ENCODE measurements around the gene DDO.

DDO gene

GRCh38 chr6:110389689-110390382 lies 25.5 kb downstream of the DDO start:
- H3K4me3 ChIP-seq (replicated peaks; ENCODE audit: low read depth, low read length): no peak overlapping the region
- no peak for DNase-seq (ENCODE audit: extremely low read depth, low read depth)
- no peak for TF ChIP-seq CTCF (IDR thresholded peaks at IDR 0.05; ENCODE audit: low read depth, low read length, missing control alignments)

- H3K4me3 ChIP-seq (replicated peaks; ENCODE audit: low read depth, low read length): no peak overlapping the region
- no peak for TF ChIP-seq CTCF (IDR thresholded peaks at IDR 0.05; ENCODE audit: low read depth, low read length, missing control alignments)
- DNase-seq (ENCODE audit: extremely low read depth, low read depth): no peak
These were observed 27.4 kb downstream of the DDO start for GRCh38 chr6:110387986-110388385.

- DNase-seq (ENCODE audit: extremely low read depth, low read depth): no peak
- no peak overlapping the region for H3K4me3 ChIP-seq (replicated peaks; ENCODE audit: low read depth, low read length)
- TF ChIP-seq CTCF (IDR thresholded peaks at IDR 0.05; ENCODE audit: low read depth, low read length, missing control alignments): no peak
These were observed 29.9 kb downstream of the DDO start for GRCh38 chr6:110385458-110385863.

DNA sequence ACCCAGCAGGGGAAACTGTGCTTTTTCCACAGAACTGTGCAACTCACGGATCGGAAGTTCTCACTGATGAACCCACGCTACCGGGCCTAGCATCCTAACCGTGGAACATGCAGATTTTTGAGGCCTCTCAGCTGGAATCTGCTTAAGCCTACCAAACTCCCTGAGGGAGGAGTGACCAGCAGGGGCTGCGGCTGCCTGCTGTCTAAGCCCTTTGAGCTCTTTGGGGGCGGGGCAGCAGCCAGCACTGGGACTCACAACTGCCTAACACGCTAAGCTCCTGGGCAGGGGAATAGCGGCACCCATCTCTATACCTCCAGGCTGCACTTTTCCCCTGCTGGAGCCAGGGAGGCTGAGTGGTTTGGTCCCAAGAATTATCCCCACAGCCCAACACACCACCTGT lies 36.8 kb downstream of the DDO start:
- no peak for DNase-seq (ENCODE audit: extremely low read depth, low read depth)
- TF ChIP-seq CTCF (IDR thresholded peaks at IDR 0.05; ENCODE audit: low read depth, low read length, missing control alignments): no peak

DNA sequence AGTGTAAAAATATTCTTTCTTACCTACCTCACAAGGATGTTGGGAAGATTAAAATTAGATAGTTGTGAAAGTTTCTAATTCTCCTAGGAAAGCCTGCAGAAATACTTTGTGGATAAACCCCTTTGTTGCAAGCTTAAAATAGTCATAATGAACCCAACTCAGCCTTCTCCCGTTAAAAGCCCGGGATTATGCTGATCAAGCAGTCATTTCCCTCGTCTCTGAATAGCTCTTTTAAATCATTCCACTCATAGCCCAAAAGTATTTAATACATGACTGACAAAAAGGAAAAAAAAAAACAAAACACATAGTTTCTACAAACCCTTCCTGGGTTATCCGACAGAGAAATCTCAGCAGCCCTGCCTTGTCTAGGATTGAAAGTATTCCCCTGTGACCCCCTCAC lies 46.3 kb downstream of the DDO start:
- no peak overlapping the region for H3K4me3 ChIP-seq (replicated peaks; ENCODE audit: low read depth, low read length)
- no peak for DNase-seq (ENCODE audit: extremely low read depth, low read depth)
- no peak for TF ChIP-seq CTCF (IDR thresholded peaks at IDR 0.05; ENCODE audit: low read depth, low read length, missing control alignments)

More for the DNA sequence above, 36.8 kb downstream of the DDO start:
- H3K4me3 ChIP-seq (replicated peaks; ENCODE audit: low read depth, low read length): no peak overlapping the region

DNA sequence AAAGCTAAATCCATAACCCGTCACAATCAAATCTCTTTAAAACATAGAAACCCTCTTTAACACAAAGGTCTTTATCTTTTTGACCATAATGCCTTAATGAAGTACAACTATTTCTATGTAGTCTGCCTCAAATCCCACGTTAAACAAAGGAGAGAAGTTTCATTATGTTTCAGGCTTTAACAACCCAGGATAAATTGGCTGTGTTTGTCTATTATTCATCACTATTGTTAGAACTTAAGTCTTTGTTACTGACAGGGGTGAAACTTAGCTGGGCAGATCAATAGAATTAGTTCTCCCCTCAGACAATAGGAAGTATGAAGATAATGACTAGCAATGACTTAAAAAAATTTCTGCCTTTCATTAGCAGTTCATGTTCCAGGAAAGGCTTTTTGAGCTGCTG lies 47.1 kb downstream of the DDO start:
- no peak for DNase-seq (ENCODE audit: extremely low read depth, low read depth)
- no peak for TF ChIP-seq CTCF (IDR thresholded peaks at IDR 0.05; ENCODE audit: low read depth, low read length, missing control alignments)
- H3K4me3 ChIP-seq (replicated peaks; ENCODE audit: low read depth, low read length): no peak overlapping the region

DNA sequence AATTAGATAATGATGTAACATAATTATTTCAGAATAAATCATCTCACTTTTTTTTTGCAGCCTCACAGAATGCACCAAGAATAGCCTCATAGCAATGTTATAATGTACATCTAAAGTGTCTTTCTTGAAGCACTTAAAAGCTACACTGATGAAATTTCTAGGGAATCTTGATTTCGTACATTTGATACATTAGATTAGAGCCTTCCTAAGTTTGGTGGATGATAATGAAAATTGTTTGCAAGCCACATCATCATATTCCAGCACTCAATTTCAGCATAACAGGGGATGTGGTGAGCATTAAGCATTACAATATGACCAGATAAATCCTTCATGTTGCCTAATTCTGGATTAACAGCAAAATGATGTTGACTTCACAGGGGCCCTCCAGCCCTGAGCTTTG lies 47.5 kb downstream of the DDO start:
- no peak for TF ChIP-seq CTCF (IDR thresholded peaks at IDR 0.05; ENCODE audit: low read depth, low read length, missing control alignments)
- no peak overlapping the region for H3K4me3 ChIP-seq (replicated peaks; ENCODE audit: low read depth, low read length)
- DNase-seq (ENCODE audit: extremely low read depth, low read depth): no peak
